Left renal cortex interstitium (tissue), 4 donors: ENCODE data around the gene KRTAP12-1. TPM values are rescaled to one million over a fixed set of nuclear protein-coding genes. Genes with fewer than 3 reads are reported as not detected.

Experiments used
- DNase-seq, 4 donors: peaks; one replicate each; pipeline ENCODE4 v3.0.0-alpha.2; 2013; ENCODE audit warnings: low read depth in 4 of 4, low spot score in 2 of 4, missing footprints in 1 of 4
- polyA plus RNA-seq, 4 donors: library from polyadenylated mRNA; unstranded; fragments of 120-200 nt; gene quantifications; one replicate each; pipeline ENCODE4 v1.2.1, GENCODE V29; 2013; ENCODE audit not compliant: insufficient read length in 4 of 4

KRTAP12-1 gene
- polyA plus RNA-seq, 4 donors = not detected

DNA sequence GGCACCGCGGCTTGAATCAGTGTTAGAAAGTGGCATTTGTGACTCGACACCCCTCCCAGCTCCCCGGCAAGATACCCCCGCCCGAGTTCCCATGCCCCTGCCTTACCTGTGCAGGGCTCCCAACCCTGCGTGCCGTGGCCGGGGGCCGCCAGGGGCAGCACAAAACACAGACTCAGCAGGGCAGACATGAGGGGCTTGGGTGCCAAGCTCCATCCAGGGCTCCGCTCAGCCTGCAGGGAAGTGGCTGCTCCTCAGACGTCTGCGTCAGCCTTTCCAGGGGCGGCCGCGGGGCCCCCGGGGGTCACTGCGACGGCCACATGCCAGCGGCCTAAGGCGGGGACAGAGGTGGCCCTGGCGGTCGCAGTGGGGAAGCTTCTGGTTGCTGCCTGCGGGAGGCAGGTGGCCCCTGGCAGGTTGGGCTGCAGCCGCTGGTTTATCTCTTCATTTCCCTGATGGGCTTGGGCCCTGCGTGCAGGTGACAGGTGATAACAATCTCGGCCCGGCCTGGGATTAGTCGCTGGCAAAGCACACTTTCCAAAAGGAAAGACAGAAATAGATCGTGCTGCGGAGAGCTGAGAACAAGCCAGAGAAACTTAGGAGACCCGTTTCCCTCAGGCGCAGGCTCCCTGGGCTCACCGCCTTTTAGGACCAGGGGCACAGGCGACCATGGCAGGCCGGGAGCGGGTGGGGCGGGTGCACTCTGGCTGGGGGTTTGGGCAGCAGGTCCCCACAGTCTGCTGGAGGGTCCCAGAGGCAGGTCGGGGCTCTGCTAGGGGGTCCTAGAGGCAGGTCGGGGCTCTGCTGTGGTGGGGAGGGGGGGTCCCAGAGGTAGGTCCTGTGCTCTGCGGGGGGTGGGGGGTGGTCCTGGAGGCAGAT lies 29.6 kb upstream of the KRTAP12-1 start, which contains the start of gene TSPEAR:
TSPEAR (minus strand) TSS at position 246 of the 876 bp plus-strand sequence; CDS start at position 188, 58 bp downstream.
- no peak for DNase-seq

- DNase-seq = no peak
Observed at GRCh38 chr21:44710756-44711326, 28.9 kb upstream of the KRTAP12-1 start.

- no peak for DNase-seq
Observed at GRCh38 chr21:44710294-44710665, 28.3 kb upstream of the KRTAP12-1 start.

DNA sequence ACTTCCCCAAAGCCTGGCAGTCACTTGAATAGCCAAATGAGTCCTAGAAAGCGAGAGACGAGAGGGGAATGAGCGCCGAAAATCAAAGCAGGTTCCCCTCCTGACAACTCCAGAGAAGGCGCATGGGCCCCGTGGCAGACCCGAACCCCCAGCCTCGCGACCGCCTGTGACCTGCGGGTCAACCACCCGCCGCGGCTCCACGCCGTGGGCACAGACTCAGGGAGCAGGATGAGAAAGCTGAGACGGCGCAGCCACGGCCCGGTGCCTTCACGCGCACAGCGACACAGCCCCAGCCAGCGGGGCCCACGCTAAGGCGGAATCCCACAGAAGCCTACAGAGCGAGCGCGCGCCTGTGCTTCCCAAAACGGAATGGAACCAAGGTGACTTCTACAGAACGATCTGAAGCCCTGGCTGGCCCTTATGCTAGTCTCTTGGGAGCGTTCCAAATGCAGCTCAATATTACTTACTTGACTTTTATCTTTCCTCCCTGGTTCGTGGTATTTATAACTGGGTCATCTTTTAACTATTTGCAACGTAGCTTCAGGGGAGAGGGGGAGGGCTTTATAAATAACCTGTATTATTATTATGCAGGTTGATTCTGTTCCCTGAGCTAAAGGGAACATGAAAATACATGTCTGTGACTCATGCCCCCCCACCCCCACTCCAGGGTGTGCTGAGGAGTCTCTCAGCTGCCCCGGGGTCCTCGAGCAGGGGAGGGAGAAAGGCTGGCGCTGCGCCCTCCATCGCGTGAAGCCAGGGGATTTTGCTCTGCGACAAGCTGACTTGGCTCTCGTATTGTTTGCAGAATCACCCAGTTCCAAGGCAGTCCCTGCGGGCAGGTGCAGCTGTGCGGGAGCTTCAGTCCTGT lies 27.7 kb upstream of the KRTAP12-1 start:
- no peak for DNase-seq

GRCh38 chr21:44708866-44709425 lies 27.0 kb upstream of the KRTAP12-1 start:
- DNase-seq = no peak

- DNase-seq = no peak
Observed at GRCh38 chr21:44708213-44708865, 26.4 kb upstream of the KRTAP12-1 start.

DNA sequence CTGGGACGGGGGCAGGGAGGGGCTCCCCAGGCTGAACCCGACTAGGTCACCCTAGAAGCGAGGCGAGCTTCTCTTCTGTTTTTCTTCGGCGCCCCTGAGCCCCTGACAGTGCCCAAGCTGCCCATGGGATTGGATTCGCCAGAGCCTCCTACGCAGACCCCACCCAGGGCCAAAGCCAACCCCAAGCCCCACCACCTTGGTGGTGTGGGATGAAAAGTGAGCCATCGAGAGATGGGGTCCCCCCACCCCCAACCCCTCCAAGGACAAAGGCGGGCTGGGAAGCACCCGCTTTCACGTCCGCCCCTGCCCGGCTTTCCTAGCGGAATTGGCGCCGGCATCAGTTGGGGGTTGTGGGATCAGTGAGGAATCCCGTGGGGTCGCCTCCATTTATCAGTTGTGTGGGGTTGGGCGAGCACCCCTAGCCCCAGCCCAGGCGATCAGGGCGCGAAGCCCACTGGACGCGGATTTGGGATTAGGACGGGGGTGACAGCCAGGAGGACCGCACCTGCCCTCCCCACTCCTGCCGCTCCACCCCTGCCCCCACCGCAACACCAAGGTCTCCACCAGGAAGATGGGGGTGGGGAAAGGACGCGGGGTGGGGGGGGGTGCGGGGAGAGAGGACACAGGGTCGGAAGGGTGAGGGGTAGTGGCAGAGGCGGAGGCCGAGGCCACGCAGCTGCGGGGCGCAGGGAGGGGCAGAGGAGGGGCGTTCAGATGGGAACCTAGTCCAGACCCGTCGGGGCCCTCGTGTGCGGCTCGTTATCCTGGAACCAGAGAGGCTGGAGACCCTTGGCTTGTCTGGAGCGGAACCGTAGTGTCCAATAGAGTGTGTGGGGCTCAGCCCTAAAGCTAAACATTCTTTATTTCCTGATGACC lies 25.0 kb upstream of the KRTAP12-1 start:
- DNase-seq = no peak

DNA sequence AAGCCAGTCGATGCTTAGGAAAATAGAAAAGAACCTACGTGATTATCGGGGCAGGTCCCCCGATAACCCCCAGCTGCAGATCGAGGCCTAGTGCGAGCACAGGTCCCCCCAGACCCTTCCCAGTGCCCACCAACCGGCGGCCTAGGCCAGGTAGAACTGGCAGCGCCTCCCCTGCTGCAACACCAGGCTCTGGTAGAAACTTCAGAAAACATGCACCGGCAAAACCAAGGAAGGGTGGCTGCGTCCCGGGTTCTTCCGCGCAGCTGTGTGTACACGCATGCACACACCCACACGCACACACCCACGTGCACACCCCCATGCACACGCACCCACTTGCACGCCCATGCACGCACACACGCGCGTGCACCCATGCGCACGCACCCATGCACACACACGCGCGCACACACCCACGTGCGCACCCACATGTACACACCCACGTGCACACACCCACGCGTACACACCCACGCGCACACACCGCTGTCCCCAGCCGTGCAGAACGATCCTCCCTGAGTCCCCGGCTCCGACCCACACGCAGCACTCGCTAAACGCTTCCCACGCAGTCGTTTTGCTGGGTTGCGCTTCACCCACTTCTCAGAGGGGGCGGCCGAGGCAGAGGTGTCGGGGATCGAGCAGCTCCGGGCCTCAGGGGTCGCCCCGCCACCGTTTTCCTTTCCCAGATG lies 24.2 kb upstream of the KRTAP12-1 start:
- no peak for DNase-seq

- DNase-seq = no peak
Observed at GRCh38 chr21:44704636-44705001, 22.7 kb upstream of the KRTAP12-1 start.

- DNase-seq = no peak
Observed at GRCh38 chr21:44703731-44704635, 22.0 kb upstream of the KRTAP12-1 start.

GRCh38 chr21:44702973-44703730 lies 21.2 kb upstream of the KRTAP12-1 start:
- DNase-seq = no peak

GRCh38 chr21:44702111-44702972 lies 20.4 kb upstream of the KRTAP12-1 start:
- DNase-seq = no peak

- no peak for DNase-seq
Observed at GRCh38 chr21:44701541-44701940, 19.6 kb upstream of the KRTAP12-1 start.

- no peak for DNase-seq
Observed at GRCh38 chr21:44701023-44701400, 19.0 kb upstream of the KRTAP12-1 start.

- DNase-seq = no peak
Observed at GRCh38 chr21:44700101-44701022, 18.4 kb upstream of the KRTAP12-1 start.
